Activated naive CD4-positive, alpha-beta T cell treated with anti-CD3 and anti-CD28 coated beads, Interleukin-2, amount 50 U/mL, for 24 hours (primary cell): ENCODE results near the gene RAB3IP.
"Not testable (repeated sequence)": the region's sequence is repeated elsewhere in the genome, so short reads cannot be mapped to it uniquely, and the experiment has no call there.

Experiments
- H3K27ac Mint-ChIP-seq: one replicate; pipeline ENCODE4 v1.8.0; 2021; ENCODE audit warnings: mild to moderate bottlenecking, mixed read lengths
- H3K27me3 Mint-ChIP-seq: one replicate; pipeline ENCODE4 v1.8.0; 2021; ENCODE audit warnings: mixed read lengths
- H3K36me3 Mint-ChIP-seq: one replicate; pipeline ENCODE4 v1.8.0; 2021; ENCODE audit warnings: mixed read lengths
- H3K4me1 Mint-ChIP-seq: one replicate; pipeline ENCODE4 v1.8.0; 2021; ENCODE audit warnings: mixed read lengths
- H3K4me3 Mint-ChIP-seq: one replicate; pipeline ENCODE4 v1.8.0; 2021; ENCODE audit warnings: mild to moderate bottlenecking, mixed read lengths
- H3K9me3 Mint-ChIP-seq: one replicate; pipeline ENCODE4 v1.8.0; 2021; ENCODE audit warnings: mixed read lengths

RAB3IP gene

GRCh38 chr12:69837657-69838415 lies 99.2 kb downstream of the RAB3IP start:
- Mint-ChIP-seq H3K27me3 (peaks cover 2% of the 10 kb centered on the region), H3K36me3 (no peaks in the 10 kb centered on the region), H3K4me1 (no peaks in the 10 kb centered on the region), H3K4me3 (no peak overlapping the region), H3K27ac (no peak overlapping the region), H3K9me3 (no peaks in the 10 kb centered on the region)

- Mint-ChIP-seq H3K27me3 (peaks cover 4% of the 10 kb centered on the region), H3K36me3 (no peaks in the 10 kb centered on the region), H3K27ac (no peak overlapping the region), H3K9me3 (no peaks in the 10 kb centered on the region), H3K4me3 (no peak overlapping the region), H3K4me1 (no peaks in the 10 kb centered on the region)
Measured at GRCh38 chr12:69840727-69841126, 102.1 kb downstream of the RAB3IP start.

DNA sequence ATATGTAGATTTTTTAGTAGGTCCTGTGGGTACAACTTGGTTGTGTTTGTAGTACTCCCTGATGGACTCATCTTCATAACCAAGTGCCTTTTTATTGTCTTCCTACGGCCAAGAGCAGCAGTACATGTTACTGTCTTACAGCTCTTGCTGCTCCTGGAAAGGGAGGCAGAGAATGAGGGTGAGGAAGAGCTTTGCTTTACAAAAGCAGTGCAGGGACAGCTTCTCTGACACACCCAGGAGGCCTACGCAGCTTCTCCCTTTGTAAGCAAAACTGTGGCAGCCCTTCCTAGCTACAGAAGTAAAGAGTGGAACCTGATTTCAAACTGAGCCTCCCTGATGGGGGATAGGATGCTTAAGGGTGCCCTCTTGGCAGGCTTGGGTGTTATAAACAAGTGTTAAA lies 104.9 kb downstream of the RAB3IP start:
- H3K4me1 Mint-ChIP-seq = no peaks in the 10 kb centered on the region
- no peak overlapping the region for H3K4me3 Mint-ChIP-seq
- no peak overlapping the region for H3K27ac Mint-ChIP-seq
- no peaks in the 10 kb centered on the region for H3K36me3 Mint-ChIP-seq
- H3K27me3 Mint-ChIP-seq = peaks cover 6% of the 10 kb centered on the region
- no peaks in the 10 kb centered on the region for H3K9me3 Mint-ChIP-seq

DNA sequence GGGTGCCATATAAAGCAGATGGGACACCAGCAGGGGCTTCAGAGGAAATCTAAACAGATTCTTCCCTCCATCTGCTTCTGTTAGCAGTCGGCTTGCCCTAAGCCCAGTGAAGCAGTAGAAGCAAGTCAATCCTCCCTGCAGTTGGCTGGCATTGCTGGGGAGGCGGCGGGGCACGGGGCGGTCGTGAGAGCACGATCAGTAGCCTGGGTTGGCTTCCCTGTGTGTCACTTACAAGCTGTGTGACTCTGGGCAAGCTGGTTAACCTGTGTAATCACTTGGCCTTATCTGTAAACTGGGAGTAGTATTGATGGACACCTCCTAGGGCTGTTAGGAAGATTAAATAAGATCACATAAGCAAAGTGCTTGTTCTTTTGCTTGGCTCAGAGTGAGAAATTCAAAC lies 105.8 kb downstream of the RAB3IP start:
- H3K9me3 Mint-ChIP-seq = no peaks in the 10 kb centered on the region

DNA sequence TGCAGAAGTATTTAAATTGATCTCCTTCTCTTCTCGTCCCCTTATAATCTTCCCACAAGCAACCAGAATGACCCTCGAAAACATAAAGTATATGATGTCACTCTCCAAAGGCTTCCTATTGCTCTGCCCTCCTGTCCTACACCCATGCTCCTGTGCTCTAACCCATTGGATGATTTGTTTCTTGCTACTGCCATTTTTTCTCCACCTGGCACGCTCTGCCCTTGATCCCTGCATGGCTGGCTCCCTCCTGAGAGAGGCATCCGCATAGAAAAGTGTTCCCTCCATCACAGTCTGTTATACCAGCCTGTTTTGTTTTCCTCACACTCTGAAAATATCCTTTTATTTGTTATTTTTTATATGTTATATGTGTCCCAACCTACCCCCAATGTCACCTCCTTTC lies 106.2 kb downstream of the RAB3IP start:
- peaks cover 7% of the 10 kb centered on the region for H3K27me3 Mint-ChIP-seq
- no peak overlapping the region for H3K4me3 Mint-ChIP-seq
- no peaks in the 10 kb centered on the region for H3K9me3 Mint-ChIP-seq
- no peaks in the 10 kb centered on the region for H3K36me3 Mint-ChIP-seq
- H3K4me1 Mint-ChIP-seq = no peaks in the 10 kb centered on the region
- no peak overlapping the region for H3K27ac Mint-ChIP-seq

More for the DNA sequence above, 105.8 kb downstream of the RAB3IP start:
- Mint-ChIP-seq H3K27ac (no peak overlapping the region), H3K27me3 (peaks cover 6% of the 10 kb centered on the region), H3K4me1 (no peaks in the 10 kb centered on the region), H3K36me3 (no peaks in the 10 kb centered on the region), H3K4me3 (no peak overlapping the region)

- Mint-ChIP-seq H3K27me3 (peaks cover 12% of the 10 kb centered on the region), H3K36me3 (peaks cover 1% of the 10 kb centered on the region), H3K4me1 (no peaks in the 10 kb centered on the region), H3K27ac (no peak overlapping the region), H3K9me3 (peaks cover 4% of the 10 kb centered on the region), H3K4me3 (no peak overlapping the region)
Measured at GRCh38 chr12:69846976-69847375, 108.3 kb downstream of the RAB3IP start.

DNA sequence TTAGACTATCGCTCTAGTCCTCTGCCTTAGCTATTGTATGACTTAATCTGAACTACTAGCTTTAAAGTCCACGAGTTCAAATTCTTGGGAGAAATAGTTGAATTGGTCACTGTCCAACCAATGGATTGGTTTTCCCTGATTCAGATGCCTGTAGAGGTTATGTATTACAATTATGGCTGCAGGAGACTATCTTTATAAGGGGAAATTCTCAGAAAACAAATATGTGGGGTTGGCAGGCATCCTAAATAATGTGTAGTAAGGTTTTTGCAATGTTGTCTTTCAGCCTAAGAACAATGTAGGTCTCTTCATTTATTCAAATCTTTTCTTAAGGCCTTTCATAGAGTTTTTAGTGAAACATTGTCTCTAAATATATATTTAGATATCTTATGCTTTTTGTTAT lies 113.3 kb downstream of the RAB3IP start:
- Mint-ChIP-seq H3K4me1 (no peaks in the 10 kb centered on the region), H3K27ac (no peak overlapping the region), H3K36me3 (peaks cover 1% of the 10 kb centered on the region), H3K9me3 (peaks cover 9% of the 10 kb centered on the region), H3K4me3 (no peak overlapping the region), H3K27me3 (peaks cover 6% of the 10 kb centered on the region)

GRCh38 chr12:69853176-69853961 lies 114.7 kb downstream of the RAB3IP start:
- H3K27me3 Mint-ChIP-seq, H3K4me3 Mint-ChIP-seq, H3K4me1 Mint-ChIP-seq, H3K27ac Mint-ChIP-seq, H3K36me3 Mint-ChIP-seq, H3K9me3 Mint-ChIP-seq: not testable (repeated sequence)

GRCh38 chr12:69866698-69867097 lies 128.0 kb downstream of the RAB3IP start:
- Mint-ChIP-seq H3K27me3 (peaks cover 19% of the 10 kb centered on the region), H3K4me3 (no peak overlapping the region)

DNA sequence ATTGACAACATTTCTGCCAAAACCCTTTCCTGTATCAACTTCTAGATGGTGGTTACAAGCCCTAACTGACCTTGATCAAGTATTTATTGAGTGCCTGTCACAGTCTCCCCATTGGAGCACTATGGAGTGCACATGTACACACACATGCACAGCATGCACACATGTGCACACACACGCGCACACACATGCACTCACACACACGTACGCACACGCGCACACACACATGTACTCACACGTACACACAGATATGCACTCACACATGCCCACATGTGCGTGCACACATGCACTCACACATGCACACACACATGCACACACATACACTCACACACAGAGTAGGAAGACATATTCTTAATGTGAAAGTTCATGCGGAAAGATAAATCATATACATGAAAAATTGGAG lies 130.0 kb downstream of the RAB3IP start:
- no peaks in the 10 kb centered on the region for H3K9me3 Mint-ChIP-seq
- H3K4me3 Mint-ChIP-seq = no peak overlapping the region
- no peak overlapping the region for H3K27ac Mint-ChIP-seq
- H3K36me3 Mint-ChIP-seq = no peaks in the 10 kb centered on the region
- H3K27me3 Mint-ChIP-seq = peaks cover 17% of the 10 kb centered on the region
- no peaks in the 10 kb centered on the region for H3K4me1 Mint-ChIP-seq

More at GRCh38 chr12:69866698-69867097, 128.0 kb downstream of the RAB3IP start:
- Mint-ChIP-seq H3K9me3 (no peaks in the 10 kb centered on the region), H3K4me1 (no peaks in the 10 kb centered on the region), H3K27ac (no peak overlapping the region), H3K36me3 (no peaks in the 10 kb centered on the region)

DNA sequence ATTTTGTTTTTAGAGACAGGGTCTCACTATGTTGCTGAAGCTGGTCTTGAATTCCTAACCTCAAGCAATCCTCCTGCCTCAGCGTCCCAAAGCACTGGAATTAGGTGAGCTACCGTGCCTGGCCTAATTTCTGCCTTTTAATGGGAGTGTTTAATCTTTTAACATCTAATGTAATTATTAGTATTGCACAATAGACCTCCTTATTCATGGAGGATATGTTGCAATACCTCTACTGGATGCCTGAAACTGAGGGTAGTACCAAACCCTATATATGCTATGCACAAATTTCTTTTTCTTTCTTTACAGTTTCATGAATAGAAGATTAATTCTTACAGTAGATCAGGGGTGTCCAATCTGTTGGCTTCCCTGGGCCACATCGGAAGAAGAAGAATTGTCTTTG lies 134.1 kb downstream of the RAB3IP start:
- peaks cover 9% of the 10 kb centered on the region for H3K27me3 Mint-ChIP-seq
- no peak overlapping the region for H3K27ac Mint-ChIP-seq
- H3K36me3 Mint-ChIP-seq = no peaks in the 10 kb centered on the region
- no peak overlapping the region for H3K4me3 Mint-ChIP-seq
- no peaks in the 10 kb centered on the region for H3K4me1 Mint-ChIP-seq
- no peaks in the 10 kb centered on the region for H3K9me3 Mint-ChIP-seq
